SK-N-SH treated with all-trans-retinoic acid at 6 μM for 48 hours (cell line): Measurements from ENCODE around the gene PCDHGA5.

Experiments
- ATAC-seq: fragments of 200-7000 bp; cut with Tn5 transposase; 3 replicates; pipeline ENCODE4 v1.9.1; 2020; ENCODE audit warnings: mild to moderate bottlenecking, moderate library complexity
- BACH2 ChIP-seq: fragments of 250-450 bp; sonication (Bioruptor Pico); IDR thresholded peaks from 2 replicates; pipeline ENCODE4 v1.9.0; 2021; ENCODE audit warnings: mild to moderate bottlenecking, borderline replicate concordance
- CREB5 ChIP-seq: fragments of 250-450 bp; sonication (Bioruptor Pico); IDR thresholded peaks from 2 replicates; pipeline ENCODE4 v1.5.1; 2020; ENCODE audit warnings: low read depth, mild to moderate bottlenecking, moderate library complexity
- CSDC2 ChIP-seq: fragments of 250-450 bp; sonication (Bioruptor Pico); IDR thresholded peaks from 2 replicates; pipeline ENCODE4 v1.5.0; 2020; ENCODE audit warnings: mild to moderate bottlenecking, moderate library complexity
- CSRNP3 ChIP-seq: fragments of 250-450 bp; sonication (Bioruptor Pico); IDR thresholded peaks from 2 replicates; pipeline ENCODE4 v1.5.1; 2021; ENCODE audit warnings: mild to moderate bottlenecking, moderate library complexity
- ESRRG ChIP-seq: fragments of 250-450 bp; sonication (Bioruptor Pico); IDR thresholded peaks from 2 replicates; pipeline ENCODE4 v1.6.1; 2021; ENCODE audit warnings: mild to moderate bottlenecking
- GLIS3 ChIP-seq: fragments of 250-450 bp; sonication (Bioruptor Pico); IDR thresholded peaks from 2 replicates; pipeline ENCODE4 v1.5.0; 2020; ENCODE audit warnings: mild to moderate bottlenecking, moderate library complexity
- ISL1 ChIP-seq: fragments of 250-450 bp; sonication (Bioruptor Pico); IDR thresholded peaks from 2 replicates; pipeline ENCODE4 v2.1.2; 2022; ENCODE audit warnings: mild to moderate bottlenecking, moderate library complexity
- OSR1 ChIP-seq: fragments of 250-450 bp; sonication (Bioruptor Pico); IDR thresholded peaks from 2 replicates; pipeline ENCODE4 v1.8.0; 2022; ENCODE audit warnings: moderate library complexity, mild to moderate bottlenecking, inconsistent platforms
- PATZ1 ChIP-seq: fragments of 250-450 bp; sonication (Bioruptor Pico); IDR thresholded peaks from 2 replicates; pipeline ENCODE4 v1.8.0; 2020; ENCODE audit warnings: mild to moderate bottlenecking, moderate library complexity, borderline replicate concordance
- PPARA ChIP-seq: fragments of 250-450 bp; sonication (Bioruptor Pico); IDR thresholded peaks from 2 replicates; pipeline ENCODE4 v1.5.0; 2020; ENCODE audit warnings: mild to moderate bottlenecking, borderline replicate concordance
- RARB ChIP-seq: fragments of 250-450 bp; sonication (Bioruptor Pico); IDR thresholded peaks from 2 replicates; pipeline ENCODE4 v1.8.0; 2021; ENCODE audit warnings: mild to moderate bottlenecking, moderate library complexity
- SNAI2 ChIP-seq: fragments of 250-450 bp; sonication (Bioruptor Pico); IDR thresholded peaks from 2 replicates; pipeline ENCODE4 v1.5.0; 2020; ENCODE audit warnings: mild to moderate bottlenecking, moderate library complexity
- TCF4 ChIP-seq: fragments of 250-450 bp; sonication (Bioruptor Pico); IDR thresholded peaks from 2 replicates; pipeline ENCODE4 v1.8.0; 2021; ENCODE audit warnings: mild to moderate bottlenecking, moderate library complexity, borderline replicate concordance
- TOX ChIP-seq: fragments of 250-450 bp; sonication (Bioruptor Pico); IDR thresholded peaks from 2 replicates; pipeline ENCODE4 v1.8.0; 2021; ENCODE audit warnings: mild to moderate bottlenecking, moderate library complexity, borderline replicate concordance
- ZC3H10 ChIP-seq: fragments of 250-450 bp; sonication (Bioruptor Pico); IDR thresholded peaks from 2 replicates; pipeline ENCODE4 v1.5.1; 2021; ENCODE audit warnings: mild to moderate bottlenecking, moderate library complexity
- ZFP3 ChIP-seq: fragments of 250-450 bp; sonication (Bioruptor Pico); IDR thresholded peaks from 2 replicates; pipeline ENCODE4 v1.5.0; 2020; ENCODE audit warnings: mild to moderate bottlenecking, moderate library complexity
- ZNF565 ChIP-seq: fragments of 450-650 bp; formaldehyde crosslinking; conservative IDR thresholded peaks from 2 replicates; pipeline ENCODE4 v1.5.0; 2020; ENCODE audit warnings: low read depth, mild to moderate bottlenecking, moderate library complexity
- ZNF70 ChIP-seq: fragments of 450-650 bp; formaldehyde crosslinking; IDR thresholded peaks from 2 replicates; pipeline ENCODE4 v1.5.0; 2020; ENCODE audit warnings: mild to moderate bottlenecking, moderate library complexity
- ZNF8 ChIP-seq: fragments of 450-650 bp; formaldehyde crosslinking; IDR thresholded peaks from 2 replicates; pipeline ENCODE4 v1.5.0; 2020; ENCODE audit warnings: mild to moderate bottlenecking, moderate library complexity
- TF ChIP-seq, protein P1 (sequence below): fragments of 250-450 bp; sonication (Bioruptor Pico); IDR thresholded peaks from 2 replicates; pipeline ENCODE4 v1.8.0; 2021; ENCODE audit warnings: low read depth, mild to moderate bottlenecking, moderate library complexity, borderline replicate concordance

PCDHGA5 gene

GRCh38 chr5:141320225-141321169 lies 43.5 kb upstream of the PCDHGA5 start, which contains the start of gene TAF7:
TAF7 (minus strand) TSS chr5:141320784; CDS start chr5:141320044, 740 bp downstream.
- peak; percentile 96 for ATAC-seq
- TF ChIP-seq, protein P1, sequence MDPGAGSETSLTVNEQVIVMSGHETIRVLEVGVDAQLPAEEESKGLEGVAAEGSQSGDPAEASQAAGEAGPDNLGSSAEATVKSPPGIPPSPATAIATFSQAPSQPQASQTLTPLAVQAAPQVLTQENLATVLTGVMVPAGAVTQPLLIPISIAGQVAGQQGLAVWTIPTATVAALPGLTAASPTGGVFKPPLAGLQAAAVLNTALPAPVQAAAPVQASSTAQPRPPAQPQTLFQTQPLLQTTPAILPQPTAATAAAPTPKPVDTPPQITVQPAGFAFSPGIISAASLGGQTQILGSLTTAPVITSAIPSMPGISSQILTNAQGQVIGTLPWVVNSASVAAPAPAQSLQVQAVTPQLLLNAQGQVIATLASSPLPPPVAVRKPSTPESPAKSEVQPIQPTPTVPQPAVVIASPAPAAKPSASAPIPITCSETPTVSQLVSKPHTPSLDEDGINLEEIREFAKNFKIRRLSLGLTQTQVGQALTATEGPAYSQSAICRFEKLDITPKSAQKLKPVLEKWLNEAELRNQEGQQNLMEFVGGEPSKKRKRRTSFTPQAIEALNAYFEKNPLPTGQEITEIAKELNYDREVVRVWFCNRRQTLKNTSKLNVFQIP (CRISPR knock-in tag), result no peak
- no peak for TF ChIP-seq CSRNP3 (CRISPR knock-in tag)
- 0 out of 2 replicates have a peak, but pooled peaks have one; percentile 14 for TF ChIP-seq ZFP3
- no peak for TF ChIP-seq ZNF565
- TF ChIP-seq TCF4 (CRISPR knock-in tag), result no peak
- TF ChIP-seq SNAI2 (CRISPR knock-in tag), result no peak
- no peak for TF ChIP-seq PATZ1 (CRISPR knock-in tag)
- no peak for TF ChIP-seq PPARA (CRISPR knock-in tag)
- TF ChIP-seq CSDC2 (CRISPR knock-in tag), result no peak
- TF ChIP-seq BACH2 (CRISPR knock-in tag), result no peak
- TF ChIP-seq ZNF8, result no peak
- TF ChIP-seq GLIS3 (CRISPR knock-in tag), result 0 out of 2 replicates have a peak, but pooled peaks have one; percentile 54
- no peak for TF ChIP-seq ESRRG (CRISPR knock-in tag)
- no peak for TF ChIP-seq TOX (CRISPR knock-in tag)

- TF ChIP-seq CREB5 (CRISPR knock-in tag) (no peak), PPARA (CRISPR knock-in tag) (no peak), TCF4 (CRISPR knock-in tag) (no peak), ISL1 (CRISPR knock-in tag) (no peak), BACH2 (CRISPR knock-in tag) (no peak), PATZ1 (CRISPR knock-in tag) (no peak), GLIS3 (CRISPR knock-in tag) (no peak)
- TF ChIP-seq, all 23 proteins: peak for 0
- ATAC-seq, result no peak
Observed at GRCh38 chr5:141322261-141322660, 41.7 kb upstream of the PCDHGA5 start.

DNA sequence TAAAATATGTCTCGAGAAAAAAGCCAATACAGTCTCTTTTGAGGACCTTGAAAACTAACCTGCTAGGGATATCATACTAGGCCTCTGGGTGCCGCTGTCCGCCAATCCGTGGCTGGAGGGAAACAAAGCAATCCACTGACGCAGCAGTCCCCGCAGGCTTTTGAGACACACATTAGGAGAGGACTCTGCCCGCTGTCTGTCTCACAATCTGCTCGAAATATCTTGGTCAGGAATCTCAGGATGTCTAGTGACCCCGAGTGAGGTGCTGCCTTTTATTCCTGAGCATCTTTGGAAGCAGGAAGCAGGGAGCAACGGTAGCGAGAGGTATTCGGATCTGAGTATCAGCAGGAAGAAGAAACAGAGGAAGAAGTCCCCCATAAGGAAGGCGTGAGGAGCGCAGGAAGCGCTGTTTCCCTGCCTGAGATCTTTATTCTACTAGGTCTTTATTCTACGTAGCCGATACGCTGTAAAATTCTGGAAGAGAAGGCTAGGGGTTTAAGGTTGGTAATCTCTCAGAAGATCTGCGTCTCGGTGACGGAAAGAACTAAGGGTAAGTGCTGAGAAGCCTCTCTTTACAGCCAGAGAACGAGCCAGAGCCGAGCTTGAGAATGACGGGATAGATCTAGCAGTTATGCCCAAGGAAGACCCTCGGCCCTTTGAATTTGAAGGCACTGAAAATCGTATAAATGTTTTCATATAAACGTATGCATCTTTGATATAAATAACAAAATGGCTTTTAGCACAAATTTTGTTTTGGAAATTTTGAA lies 37.7 kb upstream of the PCDHGA5 start:
- ATAC-seq, result peak; percentile 96
- no peak for TF ChIP-seq RARB (CRISPR knock-in tag)
- TF ChIP-seq TOX (CRISPR knock-in tag), result no peak
- TF ChIP-seq BACH2 (CRISPR knock-in tag), result no peak
- no peak for TF ChIP-seq ZNF70 (CRISPR knock-in tag)
- no peak for TF ChIP-seq OSR1 (CRISPR knock-in tag)
- TF ChIP-seq ZNF565, result no peak
- TF ChIP-seq ZC3H10 (CRISPR knock-in tag), result no peak
- TF ChIP-seq TCF4 (CRISPR knock-in tag), result no peak
- no peak for TF ChIP-seq ESRRG (CRISPR knock-in tag)
- TF ChIP-seq CREB5 (CRISPR knock-in tag), result no peak
- TF ChIP-seq, protein P1 (CRISPR knock-in tag), result no peak
- TF ChIP-seq ZNF8, result no peak
- no peak for TF ChIP-seq PPARA (CRISPR knock-in tag)
